Fibroblast of peridontal ligament (primary cell): Measurements from ENCODE around the gene MMS19.

Experiments
- DNase-seq: peaks from one replicate; pipeline ENCODE4 v3.0.0-alpha.2; 2010; ENCODE audit errors: extremely low read depth

Gene MMS19

GRCh38 chr10:97525683-97526110, 27.5 kb upstream of the MMS19 start:
- DNase-seq: no peak

- no peak for DNase-seq
Measured at GRCh38 chr10:97525086-97525485, 26.9 kb upstream of the MMS19 start.

GRCh38 chr10:97522937-97523336, 24.7 kb upstream of the MMS19 start:
- DNase-seq: no peak

- no peak for DNase-seq
Measured at GRCh38 chr10:97522071-97522470, 23.8 kb upstream of the MMS19 start.

GRCh38 chr10:97520978-97521761, 22.9 kb upstream of the MMS19 start:
- no peak for DNase-seq

- no peak for DNase-seq
Measured at GRCh38 chr10:97520520-97520919, 22.3 kb upstream of the MMS19 start.

GRCh38 chr10:97519342-97519741, 21.1 kb upstream of the MMS19 start:
- no peak for DNase-seq

- DNase-seq: peak; percentile 34
Measured at GRCh38 chr10:97518301-97519043, 20.2 kb upstream of the MMS19 start.

GRCh38 chr10:97517778-97518300, 19.6 kb upstream of the MMS19 start:
- no peak for DNase-seq

- DNase-seq: no peak
Measured at GRCh38 chr10:97517096-97517750, 19.0 kb upstream of the MMS19 start.

GRCh38 chr10:97515271-97515978, 17.2 kb upstream of the MMS19 start:
- DNase-seq: no peak

- DNase-seq: no peak
Measured at GRCh38 chr10:97514344-97514743, 16.1 kb upstream of the MMS19 start.

- DNase-seq: no peak
Measured at GRCh38 chr10:97512993-97513392, 14.8 kb upstream of the MMS19 start.

- no peak for DNase-seq
Measured at GRCh38 chr10:97511711-97512440, 13.7 kb upstream of the MMS19 start.

GRCh38 chr10:97510686-97511085, 12.5 kb upstream of the MMS19 start:
- DNase-seq: no peak

- DNase-seq: no peak
Measured at GRCh38 chr10:97509120-97509680, 11.0 kb upstream of the MMS19 start.

GRCh38 chr10:97508342-97508741, 10.1 kb upstream of the MMS19 start:
- DNase-seq: peak; percentile 42

GRCh38 chr10:97506199-97506991, 8.2 kb upstream of the MMS19 start:
- DNase-seq: no peak

GRCh38 chr10:97505152-97505551, 6.9 kb upstream of the MMS19 start:
- DNase-seq: no peak

GRCh38 chr10:97503406-97503805, 5.2 kb upstream of the MMS19 start:
- peak; percentile 33 for DNase-seq
